Astrocyte of the spinal cord (primary cell): ENCODE results near the gene ABLIM1.

Experiments used
- DNase-seq: peaks from one replicate; pipeline ENCODE4 v3.0.0; 2011; ENCODE audit warnings: low read depth, low spot score
- H3K4me3 ChIP-seq: 2 replicates; pipeline ENCODE4 v1.5.1; 2011; ENCODE audit warnings: low read depth, mild to moderate bottlenecking, low read length, moderate library complexity
- CTCF ChIP-seq: IDR thresholded peaks from 2 replicates; pipeline ENCODE4 v1.5.1; 2012; ENCODE audit warnings: low read depth, mild to moderate bottlenecking, low read length, inconsistent platforms
- in situ Hi-C: cut with HindIII; loops from 2 replicates; pipeline ENCODE4 v1.10.0; 2017; ENCODE audit warnings: low sequenced_read_pairs

ABLIM1 gene

GRCh38 chr10:114501650-114502049 lies 156.4 kb downstream of the ABLIM1 start:
- TF ChIP-seq CTCF: no peak
- DNase-seq: no peak
- in situ Hi-C loops: no loop called here
- no peak overlapping the region for H3K4me3 ChIP-seq

GRCh38 chr10:114500643-114501042 lies 157.4 kb downstream of the ABLIM1 start:
- H3K4me3 ChIP-seq: no peak overlapping the region
- in situ Hi-C loops: no loop called here
- no peak for TF ChIP-seq CTCF
- DNase-seq: no peak

- DNase-seq: no peak
- H3K4me3 ChIP-seq: no peak overlapping the region
- no peak for TF ChIP-seq CTCF
- in situ Hi-C loops: no loop called here
These were observed 158.4 kb downstream of the ABLIM1 start for GRCh38 chr10:114499630-114500190.

GRCh38 chr10:114499116-114499515 lies 159.0 kb downstream of the ABLIM1 start:
- no peak for DNase-seq
- no peak for TF ChIP-seq CTCF
- in situ Hi-C loops: no loop called here
- H3K4me3 ChIP-seq: no peak overlapping the region

- TF ChIP-seq CTCF: no peak
- in situ Hi-C loops: no loop called here
- DNase-seq: no peak
- no peak overlapping the region for H3K4me3 ChIP-seq
These were observed 159.5 kb downstream of the ABLIM1 start for GRCh38 chr10:114498413-114499111.

- in situ Hi-C loops: no loop called here
- TF ChIP-seq CTCF: no peak
- no peak overlapping the region for H3K4me3 ChIP-seq
- no peak for DNase-seq
These were observed 162.8 kb downstream of the ABLIM1 start for GRCh38 chr10:114495303-114495702.
